Prostate gland (tissue), 2 donors: ENCODE results near the gene SLC2A4.

Experiments
- CTCF ChIP-seq, 4 experiments: fragments of 200-600 bp in 2 of 4; fragments of 450-650 bp in 2 of 4; sonication (generic) in 2 of 4; IDR thresholded peaks; 1 replicate in 3 of 4; 2 replicates in 1 of 4; pipeline ENCODE4 v1.5.1; 2016 to 2019; ENCODE audit warnings: antibody characterized with exemption in 4 of 4, mild to moderate bottlenecking in 2 of 4, moderate library complexity in 2 of 4
- POLR2A ChIP-seq: fragments of 450-650 bp; IDR thresholded peaks from one replicate; pipeline ENCODE4 v1.6.1; 2016; ENCODE audit warnings: antibody characterized with exemption, mild to moderate bottlenecking

- TF ChIP-seq CTCF (IDR thresholded peaks at IDR 0.05) (no peak), POLR2A (no peak)
Measured at GRCh38 chr17:7304179-7304578, 22.7 kb downstream of the SLC2A4 start.
